K562 (cell line): ENCODE data around the gene SIGLEC9. TPM values are rescaled to one million over a fixed set of nuclear protein-coding genes. Genes with fewer than 3 reads are reported as not detected.

Source experiments
- ATAC-seq: fragments of 200-7000 bp; cut with Tn5 transposase; 3 replicates; pipeline ENCODE4 v1.9.1; 2020; ENCODE audit warnings: moderate library complexity
- BruUV-seq: library from RNA; stranded (reverse); fragments of 400-500 nt; replicated peaks from 2 replicates; lab custom pipeline; 2021; lab: Mats Ljungman, UMichigan
- CTCF ChIA-PET: fragments of 300-600 bp; formaldehyde crosslinking; extraction: SDS; loops from one replicate; lab custom pipeline; 2021; ENCODE audit warnings: low intra/inter-chr PET ratio; lab: Yijun Ruan, JAX
- POLR2A ChIA-PET: fragments of 300-600, 350-650 bp; sonication (Branson Sonifier 250); formaldehyde crosslinking; extraction: SDS; loops from one replicate; lab custom pipeline; 2021; ENCODE audit warnings: antibody characterized with exemption, inconsistent platforms; lab: Yijun Ruan, JAX
- DNase-seq, 4 experiments: peaks; one replicate each; pipeline versions ENCODE4 v3.0.0 to v3.0.0-alpha.2; 2011 to 2018; ENCODE audit warnings: low spot score in 3 of 4, mixed read lengths in 3 of 4; ENCODE audit errors: extremely low read depth in 1 of 4
- FAIRE-seq: peaks from 2 replicates; lab custom pipeline; 2011; peaks lifted over from hg19 to GRCh38; lab: Jason Lieb, UNC
- H2AFZ ChIP-seq: 2 replicates; pipeline ENCODE4 v1.6.0; 2011; ENCODE audit warnings: low read depth, low read length, control low read depth, inconsistent platforms
- H3K27ac ChIP-seq: fragments of 200-600 bp; 3 replicates; pipeline ENCODE4 v1.8.0; 2011; ENCODE audit warnings: low read depth, mild to moderate bottlenecking, control low read depth, inconsistent platforms, low read length, moderate library complexity, mixed read lengths; ENCODE audit errors: extremely low read depth
- H3K27me3 ChIP-seq, 2 experiments: fragments of 300-600 bp in 1 of 2; 2 replicates in 1 of 2; 3 replicates in 1 of 2; pipeline versions ENCODE4 v1.6.0 to v1.8.0; 2011; ENCODE audit warnings: inconsistent platforms in 2 of 2, low read length in 2 of 2, mild to moderate bottlenecking in 1 of 2, mixed read lengths in 1 of 2, moderate library complexity in 1 of 2; ENCODE audit not compliant: control insufficient read depth in 2 of 2, insufficient read depth in 2 of 2
- H3K36me3 ChIP-seq: fragments of 300-600 bp; 3 replicates; pipeline ENCODE4 v1.8.0; 2011; ENCODE audit warnings: mild to moderate bottlenecking, low read length, inconsistent platforms; ENCODE audit not compliant: control insufficient read depth, insufficient read depth
- H3K4me1 ChIP-seq, 2 experiments: fragments of 200-600 bp in 1 of 2; replicated peaks in 1 of 2; 2 replicates in 1 of 2; 3 replicates in 1 of 2; pipeline versions ENCODE4 v1.5.1 to v1.8.0; 2011; ENCODE audit warnings: inconsistent platforms in 2 of 2, low read length in 2 of 2, mild to moderate bottlenecking in 1 of 2, mixed read lengths in 1 of 2, moderate library complexity in 1 of 2; ENCODE audit not compliant: control insufficient read depth in 2 of 2, insufficient read depth in 2 of 2
- H3K4me2 ChIP-seq: 2 replicates; pipeline ENCODE4 v1.6.1; 2011; ENCODE audit warnings: low read length, control low read depth, inconsistent platforms, mixed read lengths; ENCODE audit not compliant: insufficient read depth
- H3K4me3 ChIP-seq: fragments of 200-600 bp; sonication (generic), shearing (Covaris generic); 2 replicates; pipeline ENCODE4 v1.5.1; 2016; ENCODE audit warnings: control low read depth, inconsistent platforms
- H3K79me2 ChIP-seq: fragments of 200-600 bp; 3 replicates; pipeline ENCODE4 v1.8.0; 2011; ENCODE audit warnings: low read length, inconsistent platforms; ENCODE audit not compliant: control insufficient read depth, insufficient read depth
- H3K9ac ChIP-seq, 2 experiments: 2 replicates each; pipeline versions ENCODE4 v1.6.0 to v1.6.1; 2011; ENCODE audit warnings: low read depth in 2 of 2, low read length in 2 of 2, control low read depth in 1 of 2, inconsistent platforms in 1 of 2, mild to moderate bottlenecking in 1 of 2, mixed read lengths in 1 of 2; ENCODE audit not compliant: insufficient read depth in 1 of 2
- H3K9me1 ChIP-seq: one replicate; pipeline ENCODE4 v1.6.0; 2011; ENCODE audit warnings: inconsistent platforms, mild to moderate bottlenecking, low read length, moderate library complexity; ENCODE audit not compliant: control insufficient read depth, insufficient read depth
- H3K9me3 ChIP-seq: replicated peaks from 2 replicates; pipeline ENCODE4 v1.5.1; 2011; ENCODE audit warnings: low read depth, low read length, inconsistent platforms; ENCODE audit not compliant: control insufficient read depth, insufficient read depth
- H4K20me1 ChIP-seq: replicated peaks from 2 replicates; pipeline ENCODE4 v1.6.1; 2011; ENCODE audit warnings: low read length, inconsistent platforms, mixed read lengths; ENCODE audit not compliant: control insufficient read depth, insufficient read depth
- E2F8 ChIP-seq: fragments of 450-650 bp; IDR thresholded peaks from 2 replicates; pipeline ENCODE4 v1.7.1; 2018; ENCODE audit warnings: mild to moderate bottlenecking, low read depth; ENCODE audit not compliant: partially characterized antibody
- HDAC6 ChIP-seq: IDR thresholded peaks from 2 replicates; pipeline ENCODE4 v1.6.1; 2012; ENCODE audit warnings: low read depth, mild to moderate bottlenecking, control low read depth, inconsistent platforms, low read length, moderate library complexity
- PHF20 ChIP-seq: fragments of 450-650 bp; IDR thresholded peaks from 2 replicates; pipeline ENCODE4 v1.6.1; 2018; ENCODE audit not compliant: partially characterized antibody
- PURB ChIP-seq: sonication (generic); formaldehyde crosslinking; IDR thresholded peaks from 2 replicates; pipeline ENCODE4 v1.9.0; 2021; ENCODE audit warnings: low read depth, mild to moderate bottlenecking, missing genetic modification reagents
- RBM39 ChIP-seq: fragments of 200-400 bp; formaldehyde crosslinking; optimal IDR thresholded peaks from 2 replicates; pipeline ENCODE3; 2018; ENCODE audit warnings: low read depth, low read length
- TRIM24 ChIP-seq, 2 experiments: fragments of 450-650 bp; IDR thresholded peaks; 2 replicates each; pipeline ENCODE4 v1.6.1; 2016
- ZNF444 ChIP-seq: fragments of 250-450 bp; sonication (Bioruptor Pico); IDR thresholded peaks from 2 replicates; pipeline ENCODE4 v1.4.0; 2020; ENCODE audit warnings: mild to moderate bottlenecking, moderate library complexity
- ZNF561 ChIP-seq: fragments of 450-650 bp; formaldehyde crosslinking; conservative IDR thresholded peaks from 2 replicates; pipeline ENCODE4 v1.4.0; 2020; ENCODE audit warnings: mild to moderate bottlenecking, moderate library complexity
- WGBS: fragments of 100-300 bp; shearing (Covaris generic); methylation state at CpG from one replicate; pipeline ENCODE4 v1.1.6; 2016; ENCODE audit warnings: low coverage, mixed read lengths; ENCODE audit not compliant: insufficient coverage; ENCODE audit errors: missing lambda C conversion rate; 5-methylcytosine and 5-hydroxymethylcytosine counted together
- in situ Hi-C: fragments of 300-500 bp; cut with MboI; formaldehyde crosslinking; loops from 4 replicates; pipeline ENCODE4 v1.15.0; 2018; ENCODE audit warnings: inconsistent platforms, mixed read lengths
- intact Hi-C: fragments of 100-400 bp; cut with micrococcal nuclease; formaldehyde crosslinking; loops from 2 replicates; pipeline ENCODE4 v1.14.2; 2022
- polyA plus RNA-seq, 8 experiments: library from polyadenylated mRNA; depleted of rRNA in 4 of 8; stranded (reverse) in 5 of 8; unstranded in 3 of 8; fragments of >200 nt; fragmentation: Nextera tagmentation in 2 of 8; fragmentation: Illumina TruSeq in 1 of 8; extraction: Ambion mirVana in 2 of 8; extraction: Trizol in 1 of 8; gene quantifications; 2 replicates each; pipeline versions ENCODE4 v1.2.1 to v1.2.3, GENCODE V29; 2011 to 2014; ENCODE audit warnings: inconsistent platforms in 1 of 8, missing spikeins in 1 of 8
- total RNA-seq, 7 experiments: library from RNA; depleted of rRNA in 6 of 7; stranded (reverse); fragments of >200 nt in 6 of 7; fragmentation: Illumina TruSeq in 2 of 7; extraction: Trizol in 2 of 7; gene quantifications; 2 replicates each; pipeline versions ENCODE4 v1.2.1 to v1.2.3, GENCODE V29; 2011 to 2021; ENCODE audit warnings: low replicate concordance in 1 of 7
- TF ChIP-seq, protein P1 (sequence below): fragments of 250-450 bp; sonication (Bioruptor Pico); IDR thresholded peaks from 2 replicates; pipeline ENCODE4 v1.4.0; 2020
- TF ChIP-seq, protein P2 (sequence below): sonication (generic); formaldehyde crosslinking; IDR thresholded peaks from 2 replicates; pipeline ENCODE4 v1.8.1; 2023; ENCODE audit warnings: mild to moderate bottlenecking, missing genetic modification reagents
- TF ChIP-seq, protein P3 (sequence below): fragments of 450-650 bp; conservative IDR thresholded peaks from 2 replicates; pipeline ENCODE4 v1.6.1; 2016; ENCODE audit warnings: missing genetic modification characterization, low read depth, mild to moderate bottlenecking, control low read depth, missing compliant biosample characterization

SIGLEC9 gene
- total and polyA plus RNA-seq, 9 of the 15 experiments (the other 6 are each of a cell fraction or from before 2014, with no cell fraction given) = 0.09 to 0.34 (median 0.22) TPM; not detected in 4

- H3K9me3 ChIP-seq = no peaks in the 10 kb centered on the region; the same call in 1 of the 2 replicates
- 1% methylated on average over 5 of the region's 5 CpGs for WGBS
- in situ Hi-C loops = no loop called here
- peaks cover 0 to 7% of the 10 kb centered on the region in 2 experiments; a peak in 2 of 5 replicates for H3K4me1 ChIP-seq
- BruUV-seq = no TSS peak
- no peak overlapping the region for H2AFZ ChIP-seq
- peaks cover 2 to 33% of the 10 kb centered on the region in 2 experiments; a peak in 2 of 5 replicates for H3K27me3 ChIP-seq
- H3K36me3 ChIP-seq = no peaks in the 10 kb centered on the region
- FAIRE-seq = no peak
- H4K20me1 ChIP-seq = no peaks in the 10 kb centered on the region
- no peak overlapping the region for H3K9ac ChIP-seq
- ATAC-seq = no peak
- no peak overlapping the region for H3K27ac ChIP-seq
- DNase-seq = no peak
- no peaks in the 10 kb centered on the region for H3K79me2 ChIP-seq
- no peak overlapping the region for H3K4me2 ChIP-seq
- ChIA-PET CTCF (no interaction called here), POLR2A (interaction anchor here (0.9 kb wide), 1 partner anchor 46 kb away, joined by 3 read pairs; no protein-coding TSS in a partner anchor)
- no peaks in the 10 kb centered on the region for H3K9me1 ChIP-seq
- intact Hi-C loops = no loop called here
- no peak overlapping the region for H3K4me3 ChIP-seq
- TF ChIP-seq RBM39 = no peak
- TF ChIP-seq HDAC6 = no peak
- TF ChIP-seq ZNF561 (CRISPR knock-in tag) = no peak
- TF ChIP-seq PHF20 = no peak
- TF ChIP-seq PURB (CRISPR knock-in tag) = no peak
- TF ChIP-seq, protein P1, sequence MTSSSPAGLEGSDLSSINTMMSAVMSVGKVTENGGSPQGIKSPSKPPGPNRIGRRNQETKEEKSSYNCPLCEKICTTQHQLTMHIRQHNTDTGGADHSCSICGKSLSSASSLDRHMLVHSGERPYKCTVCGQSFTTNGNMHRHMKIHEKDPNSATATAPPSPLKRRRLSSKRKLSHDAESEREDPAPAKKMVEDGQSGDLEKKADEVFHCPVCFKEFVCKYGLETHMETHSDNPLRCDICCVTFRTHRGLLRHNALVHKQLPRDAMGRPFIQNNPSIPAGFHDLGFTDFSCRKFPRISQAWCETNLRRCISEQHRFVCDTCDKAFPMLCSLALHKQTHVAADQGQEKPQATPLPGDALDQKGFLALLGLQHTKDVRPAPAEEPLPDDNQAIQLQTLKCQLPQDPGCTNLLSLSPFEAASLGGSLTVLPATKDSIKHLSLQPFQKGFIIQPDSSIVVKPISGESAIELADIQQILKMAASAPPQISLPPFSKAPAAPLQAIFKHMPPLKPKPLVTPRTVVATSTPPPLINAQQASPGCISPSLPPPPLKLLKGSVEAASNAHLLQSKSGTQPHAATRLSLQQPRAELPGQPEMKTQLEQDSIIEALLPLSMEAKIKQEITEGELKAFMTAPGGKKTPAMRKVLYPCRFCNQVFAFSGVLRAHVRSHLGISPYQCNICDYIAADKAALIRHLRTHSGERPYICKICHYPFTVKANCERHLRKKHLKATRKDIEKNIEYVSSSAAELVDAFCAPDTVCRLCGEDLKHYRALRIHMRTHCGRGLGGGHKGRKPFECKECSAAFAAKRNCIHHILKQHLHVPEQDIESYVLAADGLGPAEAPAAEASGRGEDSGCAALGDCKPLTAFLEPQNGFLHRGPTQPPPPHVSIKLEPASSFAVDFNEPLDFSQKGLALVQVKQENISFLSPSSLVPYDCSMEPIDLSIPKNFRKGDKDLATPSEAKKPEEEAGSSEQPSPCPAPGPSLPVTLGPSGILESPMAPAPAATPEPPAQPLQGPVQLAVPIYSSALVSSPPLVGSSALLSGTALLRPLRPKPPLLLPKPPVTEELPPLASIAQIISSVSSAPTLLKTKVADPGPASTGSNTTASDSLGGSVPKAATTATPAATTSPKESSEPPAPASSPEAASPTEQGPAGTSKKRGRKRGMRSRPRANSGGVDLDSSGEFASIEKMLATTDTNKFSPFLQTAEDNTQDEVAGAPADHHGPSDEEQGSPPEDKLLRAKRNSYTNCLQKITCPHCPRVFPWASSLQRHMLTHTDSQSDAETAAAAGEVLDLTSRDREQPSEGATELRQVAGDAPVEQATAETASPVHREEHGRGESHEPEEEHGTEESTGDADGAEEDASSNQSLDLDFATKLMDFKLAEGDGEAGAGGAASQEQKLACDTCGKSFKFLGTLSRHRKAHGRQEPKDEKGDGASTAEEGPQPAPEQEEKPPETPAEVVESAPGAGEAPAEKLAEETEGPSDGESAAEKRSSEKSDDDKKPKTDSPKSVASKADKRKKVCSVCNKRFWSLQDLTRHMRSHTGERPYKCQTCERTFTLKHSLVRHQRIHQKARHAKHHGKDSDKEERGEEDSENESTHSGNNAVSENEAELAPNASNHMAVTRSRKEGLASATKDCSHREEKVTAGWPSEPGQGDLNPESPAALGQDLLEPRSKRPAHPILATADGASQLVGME (CRISPR knock-in tag) = no peak
- TF ChIP-seq, protein P2, sequence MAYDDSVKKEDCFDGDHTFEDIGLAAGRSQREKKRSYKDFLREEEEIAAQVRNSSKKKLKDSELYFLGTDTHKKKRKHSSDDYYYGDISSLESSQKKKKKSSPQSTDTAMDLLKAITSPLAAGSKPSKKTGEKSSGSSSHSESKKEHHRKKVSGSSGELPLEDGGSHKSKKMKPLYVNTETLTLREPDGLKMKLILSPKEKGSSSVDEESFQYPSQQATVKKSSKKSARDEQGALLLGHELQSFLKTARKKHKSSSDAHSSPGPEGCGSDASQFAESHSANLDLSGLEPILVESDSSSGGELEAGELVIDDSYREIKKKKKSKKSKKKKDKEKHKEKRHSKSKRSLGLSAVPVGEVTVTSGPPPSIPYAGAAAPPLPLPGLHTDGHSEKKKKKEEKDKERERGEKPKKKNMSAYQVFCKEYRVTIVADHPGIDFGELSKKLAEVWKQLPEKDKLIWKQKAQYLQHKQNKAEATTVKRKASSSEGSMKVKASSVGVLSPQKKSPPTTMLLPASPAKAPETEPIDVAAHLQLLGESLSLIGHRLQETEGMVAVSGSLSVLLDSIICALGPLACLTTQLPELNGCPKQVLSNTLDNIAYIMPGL (CRISPR knock-in tag) = no peak
- no peak for TF ChIP-seq TRIM24 (IDR thresholded peaks at IDR 0.05)
- no peak for TF ChIP-seq ZNF444 (CRISPR knock-in tag)
- TF ChIP-seq, protein P3, sequence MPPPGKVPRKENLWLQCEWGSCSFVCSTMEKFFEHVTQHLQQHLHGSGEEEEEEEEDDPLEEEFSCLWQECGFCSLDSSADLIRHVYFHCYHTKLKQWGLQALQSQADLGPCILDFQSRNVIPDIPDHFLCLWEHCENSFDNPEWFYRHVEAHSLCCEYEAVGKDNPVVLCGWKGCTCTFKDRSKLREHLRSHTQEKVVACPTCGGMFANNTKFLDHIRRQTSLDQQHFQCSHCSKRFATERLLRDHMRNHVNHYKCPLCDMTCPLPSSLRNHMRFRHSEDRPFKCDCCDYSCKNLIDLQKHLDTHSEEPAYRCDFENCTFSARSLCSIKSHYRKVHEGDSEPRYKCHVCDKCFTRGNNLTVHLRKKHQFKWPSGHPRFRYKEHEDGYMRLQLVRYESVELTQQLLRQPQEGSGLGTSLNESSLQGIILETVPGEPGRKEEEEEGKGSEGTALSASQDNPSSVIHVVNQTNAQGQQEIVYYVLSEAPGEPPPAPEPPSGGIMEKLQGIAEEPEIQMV (tag) = no peak
- TF ChIP-seq E2F8 = no peak
These were observed 48.7 kb upstream of the SIGLEC9 start for GRCh38 chr19:51075998-51076397.
